Activated B cell treated with CpG ODN at 0.5 μM for 24 hours (primary cell): ENCODE measurements around the gene SEC22C. TPM values are rescaled to one million over a fixed set of nuclear protein-coding genes. Genes with fewer than 3 reads are reported as not detected.

Source experiments
- ATAC-seq: fragments of 200-7000 bp; cut with Tn5 transposase; one replicate; pipeline ENCODE4 v1.10.0; 2021; ENCODE audit warnings: low read depth, mild to moderate bottlenecking, moderate library complexity
- CTCF ChIA-PET: fragments of 350-600 bp; sonication (Branson Sonifier 250); formaldehyde crosslinking; loops from one replicate; lab custom pipeline; 2021; ENCODE audit warnings: antibody characterized with exemption; lab: Charles Lee
- POLR2A ChIA-PET: fragments of 350-600 bp; sonication (Branson Sonifier 250); formaldehyde crosslinking; loops from one replicate; lab custom pipeline; 2021; ENCODE audit warnings: antibody characterized with exemption; lab: Charles Lee
- DNase-seq: peaks from one replicate; pipeline ENCODE4 v3.0.0; 2022
- H3K27ac Mint-ChIP-seq: one replicate; pipeline ENCODE4 v1.8.0; 2020; ENCODE audit warnings: mixed read lengths
- H3K27me3 Mint-ChIP-seq: one replicate; pipeline ENCODE4 v1.8.0; 2021; ENCODE audit warnings: mixed read lengths
- H3K36me3 Mint-ChIP-seq: one replicate; pipeline ENCODE4 v1.8.0; 2021; ENCODE audit warnings: low read depth, mixed read lengths
- H3K4me1 Mint-ChIP-seq: one replicate; pipeline ENCODE4 v1.8.0; 2021; ENCODE audit warnings: mixed read lengths
- H3K4me3 Mint-ChIP-seq: one replicate; pipeline ENCODE4 v1.8.0; 2020; ENCODE audit warnings: mild to moderate bottlenecking, mixed read lengths
- H3K9me3 Mint-ChIP-seq: one replicate; pipeline ENCODE4 v1.8.0; 2020; ENCODE audit warnings: mixed read lengths
- intact Hi-C: fragments of 100-400 bp; cut with micrococcal nuclease; formaldehyde crosslinking; loops from one replicate; pipeline ENCODE4 v1.15.1; 2024
- total RNA-seq: library from RNA; stranded (reverse); gene quantifications from 2 replicates; pipeline ENCODE4 v1.2.3, GENCODE V29; 2022
- TF ChIP-seq, protein P1 (sequence below): fragments of 200-600 bp; IDR thresholded peaks from one replicate; pipeline ENCODE4 v1.8.0; 2022; ENCODE audit warnings: antibody characterized with exemption, mild to moderate bottlenecking

The SEC22C gene
- total RNA-seq, 1 donor from 2014 or later, result 36.4 TPM

DNA sequence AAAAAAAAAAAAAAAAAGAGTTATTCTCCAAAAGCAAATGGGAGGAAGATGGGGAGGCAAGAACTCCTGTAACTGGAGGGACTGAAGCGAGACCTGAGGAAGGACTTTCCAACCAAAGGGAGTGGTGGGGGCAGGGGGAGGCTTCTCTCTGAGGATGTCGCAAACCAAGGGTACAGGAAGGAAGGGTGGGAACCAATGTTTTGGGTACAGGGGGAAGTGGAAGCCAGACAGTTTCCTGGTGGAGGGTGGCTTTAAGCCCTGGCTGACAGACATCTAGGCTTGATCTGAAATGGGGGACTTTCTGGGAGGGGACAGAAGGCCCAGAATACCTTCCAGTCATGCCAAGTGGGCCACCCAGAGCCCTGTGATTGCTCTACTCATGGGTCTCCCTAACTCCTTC is 52.3 kb downstream of the SEC22C start:
- intact Hi-C loops, result no loop called here
- Mint-ChIP-seq H3K36me3 (no peaks in the 10 kb centered on the region), H3K27ac (no peak overlapping the region), H3K4me3 (no peak overlapping the region), H3K4me1 (peaks cover 13% of the 10 kb centered on the region), H3K9me3 (no peaks in the 10 kb centered on the region), H3K27me3 (peaks cover 1% of the 10 kb centered on the region)
- DNase-seq (no peak), ATAC-seq (no peak)
- TF ChIP-seq, protein P1, sequence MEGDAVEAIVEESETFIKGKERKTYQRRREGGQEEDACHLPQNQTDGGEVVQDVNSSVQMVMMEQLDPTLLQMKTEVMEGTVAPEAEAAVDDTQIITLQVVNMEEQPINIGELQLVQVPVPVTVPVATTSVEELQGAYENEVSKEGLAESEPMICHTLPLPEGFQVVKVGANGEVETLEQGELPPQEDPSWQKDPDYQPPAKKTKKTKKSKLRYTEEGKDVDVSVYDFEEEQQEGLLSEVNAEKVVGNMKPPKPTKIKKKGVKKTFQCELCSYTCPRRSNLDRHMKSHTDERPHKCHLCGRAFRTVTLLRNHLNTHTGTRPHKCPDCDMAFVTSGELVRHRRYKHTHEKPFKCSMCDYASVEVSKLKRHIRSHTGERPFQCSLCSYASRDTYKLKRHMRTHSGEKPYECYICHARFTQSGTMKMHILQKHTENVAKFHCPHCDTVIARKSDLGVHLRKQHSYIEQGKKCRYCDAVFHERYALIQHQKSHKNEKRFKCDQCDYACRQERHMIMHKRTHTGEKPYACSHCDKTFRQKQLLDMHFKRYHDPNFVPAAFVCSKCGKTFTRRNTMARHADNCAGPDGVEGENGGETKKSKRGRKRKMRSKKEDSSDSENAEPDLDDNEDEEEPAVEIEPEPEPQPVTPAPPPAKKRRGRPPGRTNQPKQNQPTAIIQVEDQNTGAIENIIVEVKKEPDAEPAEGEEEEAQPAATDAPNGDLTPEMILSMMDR, result no peak
- CTCF ChIA-PET, result no interaction called here
- POLR2A ChIA-PET, result no interaction called here

DNA sequence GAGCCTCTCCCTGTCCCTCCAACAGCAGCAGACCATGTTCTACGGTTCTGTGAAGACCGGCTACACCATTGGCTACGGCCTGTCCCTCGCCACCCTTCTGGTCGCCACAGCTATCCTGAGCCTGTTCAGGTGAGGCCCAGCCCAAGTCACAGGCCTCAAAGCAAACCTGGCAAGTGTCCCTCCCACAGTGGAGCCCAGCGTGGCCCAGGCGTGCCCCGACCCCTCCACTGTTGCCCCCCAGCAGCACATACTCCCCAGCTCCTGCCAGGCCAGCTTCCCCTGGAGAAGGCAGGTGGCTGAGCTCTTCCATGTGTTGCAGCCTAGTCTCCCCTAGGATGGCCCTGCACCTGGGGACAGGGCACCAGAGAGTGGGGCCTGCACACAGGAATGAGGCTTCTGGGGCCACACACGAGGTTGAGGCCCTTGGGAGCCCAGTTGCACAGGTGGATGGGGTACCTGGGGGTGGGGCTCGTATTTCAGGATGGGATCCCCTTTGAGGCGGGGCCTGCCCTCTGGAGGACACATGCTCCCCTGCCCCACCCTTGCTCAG is 54.3 kb downstream of the SEC22C start:
- ATAC-seq, result no peak
- Mint-ChIP-seq H3K9me3 (no peaks in the 10 kb centered on the region), H3K27ac (no peak overlapping the region), H3K4me1 (peaks cover 13% of the 10 kb centered on the region), H3K4me3 (no peak overlapping the region), H3K27me3 (peaks cover 1% of the 10 kb centered on the region), H3K36me3 (no peaks in the 10 kb centered on the region)
- TF ChIP-seq, protein P1, result no peak
- no peak for DNase-seq
- ChIA-PET POLR2A (no interaction called here), CTCF (no interaction called here)
- intact Hi-C loops, result no loop called here

DNA sequence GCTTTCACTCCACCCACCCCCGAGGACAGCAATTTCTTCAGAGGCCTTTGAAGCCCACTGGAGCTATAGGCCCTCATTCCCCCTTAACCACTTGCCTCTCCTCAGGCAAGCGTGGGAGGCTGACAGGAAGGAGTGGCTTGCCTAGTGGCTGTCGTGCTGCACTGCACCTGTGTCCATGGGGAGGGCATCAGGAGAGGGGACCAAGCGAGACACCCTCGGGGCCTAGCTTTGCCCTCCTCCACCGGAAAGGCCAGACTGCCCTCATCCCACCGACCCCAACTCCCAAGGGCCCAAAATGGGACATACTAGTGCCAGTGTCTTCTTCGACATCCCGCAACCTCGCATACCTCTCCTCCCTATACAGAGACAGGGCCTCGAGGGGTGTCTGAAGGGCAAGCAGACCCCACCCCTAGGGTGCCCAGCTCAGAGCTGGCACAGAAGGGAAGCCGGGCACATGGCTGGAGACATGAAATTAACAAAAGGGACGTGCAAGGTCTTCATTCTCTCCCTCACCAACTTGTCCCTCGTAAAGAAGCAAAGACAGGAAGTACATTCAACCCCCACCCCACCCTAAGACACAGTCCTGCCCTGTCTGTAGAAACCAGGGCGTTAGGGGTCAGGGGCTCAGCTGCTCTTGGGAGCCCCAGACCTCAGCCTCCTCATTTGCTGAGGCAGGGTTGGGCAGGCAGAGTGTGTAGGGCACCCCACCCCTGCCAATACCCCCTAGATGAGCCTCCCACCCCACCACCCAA is 55.0 kb downstream of the SEC22C start:
- Mint-ChIP-seq H3K36me3 (no peaks in the 10 kb centered on the region), H3K4me1 (peaks cover 13% of the 10 kb centered on the region), H3K27me3 (no peaks in the 10 kb centered on the region), H3K9me3 (no peaks in the 10 kb centered on the region), H3K27ac (no peak overlapping the region), H3K4me3 (no peak overlapping the region)
- POLR2A ChIA-PET, result no interaction called here
- ATAC-seq (no peak), DNase-seq (no peak)
- intact Hi-C loops, result no loop called here
- TF ChIP-seq, protein P1, result no peak
- CTCF ChIA-PET, result no interaction called here

DNA sequence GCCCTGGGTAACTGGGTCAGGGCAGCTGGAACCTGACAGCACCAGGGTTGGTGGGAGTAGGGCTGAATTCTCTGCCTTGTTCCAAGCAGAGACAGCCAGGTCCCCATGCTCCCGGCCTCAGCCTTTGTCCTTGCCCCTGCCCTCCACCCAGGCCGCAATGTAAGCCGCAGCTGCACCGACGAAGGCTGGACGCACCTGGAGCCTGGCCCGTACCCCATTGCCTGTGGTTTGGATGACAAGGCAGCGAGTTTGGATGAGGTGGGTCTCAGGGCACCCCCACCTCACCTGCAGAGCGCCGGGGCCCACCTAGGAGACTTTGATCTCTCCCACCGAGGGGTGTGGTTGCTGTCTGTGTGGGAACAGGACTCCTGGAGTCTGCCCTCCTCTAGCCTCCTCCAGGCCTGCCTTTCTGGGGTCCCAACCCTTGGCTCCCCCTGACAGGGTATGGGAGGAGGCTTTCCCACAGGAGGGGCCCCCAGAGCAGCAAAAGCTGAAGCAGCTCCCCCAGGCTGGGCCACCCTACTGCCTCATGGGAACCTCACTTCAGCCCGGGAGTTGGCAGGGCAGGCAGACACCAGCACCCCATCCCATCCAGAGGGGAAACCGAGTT is 55.9 kb downstream of the SEC22C start:
- H3K9me3 Mint-ChIP-seq, result no peaks in the 10 kb centered on the region
- POLR2A ChIA-PET, result no interaction called here
- no peak for DNase-seq

DNA sequence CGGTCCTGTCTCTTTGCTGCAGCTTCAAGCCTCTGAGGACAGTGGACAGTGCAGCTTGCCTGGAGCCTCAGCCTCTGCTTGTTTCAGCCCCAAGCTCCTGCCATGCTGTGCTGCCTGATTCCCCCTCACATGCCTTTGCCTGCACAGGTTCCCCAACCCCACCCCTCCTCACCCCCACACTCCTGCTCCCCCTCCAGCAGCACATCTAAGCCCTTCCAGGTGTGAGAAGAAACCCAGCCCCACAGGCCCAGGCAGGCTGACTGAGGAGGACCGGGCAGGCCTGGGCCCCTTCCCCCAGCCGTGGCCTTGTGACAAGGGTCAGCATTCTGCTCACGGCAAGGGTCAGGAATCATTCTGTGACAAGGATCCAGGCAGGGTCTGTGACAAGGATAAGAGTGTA is 56.6 kb downstream of the SEC22C start:
- POLR2A ChIA-PET, result no interaction called here
- no peak overlapping the region for H3K4me3 Mint-ChIP-seq
- intact Hi-C loops, result no loop called here
- no peaks in the 10 kb centered on the region for H3K36me3 Mint-ChIP-seq
- CTCF ChIA-PET, result no interaction called here
- no peaks in the 10 kb centered on the region for H3K27me3 Mint-ChIP-seq
- H3K4me1 Mint-ChIP-seq, result peaks cover 13% of the 10 kb centered on the region
- ATAC-seq (no peak), DNase-seq (no peak)
- no peaks in the 10 kb centered on the region for H3K9me3 Mint-ChIP-seq
- TF ChIP-seq, protein P1, result no peak
- H3K27ac Mint-ChIP-seq, result no peak overlapping the region

More for the DNA sequence above, 55.9 kb downstream of the SEC22C start:
- intact Hi-C loops, result no loop called here
- Mint-ChIP-seq H3K4me3 (no peak overlapping the region), H3K27me3 (no peaks in the 10 kb centered on the region), H3K36me3 (no peaks in the 10 kb centered on the region), H3K27ac (no peak overlapping the region), H3K4me1 (peaks cover 13% of the 10 kb centered on the region)
- no peak for ATAC-seq
- CTCF ChIA-PET, result no interaction called here
- TF ChIP-seq, protein P1, result no peak
